ENCODE data around the gene TRIO. TPM values are rescaled to one million over a fixed set of nuclear protein-coding genes. Genes with fewer than 3 reads are reported as not detected.

Gene TRIO
- total and polyA plus RNA-seq, 10 of the 15 experiments (the other 5 are each of a cell fraction or from before 2014, with no cell fraction given), result 5.1 to 96.4 (median 44.6) TPM

- Histone ChIP-seq H3K9ac (ENCODE audit: control insufficient read depth, insufficient read depth, low read length) (no peak overlapping the region), H3K79me2 (ENCODE audit: control insufficient read depth, insufficient read depth, low read length) (peaks cover 98% of the 10 kb centered on the region), H3K9me3 (replicated peaks; ENCODE audit: control insufficient read depth, insufficient read depth, low read length) (no peaks in the 10 kb centered on the region; the same call in 1 of the 3 replicates), H3K27ac (ENCODE audit: control insufficient read depth, insufficient read depth) (no peak overlapping the region; the same call in none of the 2 replicates), H4K20me1 (ENCODE audit: control insufficient read depth, insufficient read depth) (no peaks in the 10 kb centered on the region), H3K27me3 (replicated peaks in 1 of 2; ENCODE audit: control insufficient read depth in 2 of 2, insufficient read depth in 2 of 2, low read length in 1 of 2) (no peaks in the 10 kb centered on the region), H2AFZ (ENCODE audit: control insufficient read depth, low read depth, low read length) (no peak overlapping the region), H3K4me1 (ENCODE audit: control insufficient read depth, insufficient read depth, low read length) (peaks cover 60% of the 10 kb centered on the region), H3K4me2 (ENCODE audit: control insufficient read depth, insufficient read depth) (peak overlapping the region; percentile 95), H3K36me3 (ENCODE audit: control insufficient read depth in 2 of 2, insufficient read depth in 2 of 2, low read length in 1 of 2) (no peaks in the 10 kb centered on the region), H3K4me3 (no peak overlapping the region)
- BruUV-seq (replicated peaks), result no TSS peak
- DNase-seq (ENCODE audit: low read depth, low spot score) (no peak), FAIRE-seq (no peak), ATAC-seq (no peak)
- no peak for TF ChIP-seq IRF3 (IDR thresholded peaks at IDR 0.05)
- TF ChIP-seq MTA3 (IDR thresholded peaks at IDR 0.05; ENCODE audit: borderline replicate concordance, low read length), result no peak
- no peak for TF ChIP-seq ELK1 (IDR thresholded peaks at IDR 0.05; ENCODE audit: low read depth, low read length)
- no peak for TF ChIP-seq SREBF2 (IDR thresholded peaks at IDR 0.05; ENCODE audit: low read length)
- no peak for TF ChIP-seq CHD4 (IDR thresholded peaks at IDR 0.05)
- no peak for TF ChIP-seq KDM1A (IDR thresholded peaks at IDR 0.05; ENCODE audit: borderline replicate concordance)
- TF ChIP-seq POLR2AphosphoS2 (IDR thresholded peaks at IDR 0.05; ENCODE audit: low read depth, low read length), result no peak
- no peak for TF ChIP-seq SUZ12 (IDR thresholded peaks at IDR 0.05; ENCODE audit: unreplicated experiment)
- ChIA-PET SMC1A (ENCODE audit: uncharacterized antibody, unreplicated experiment) (interaction anchor here (0.7 to 18.3 kb wide), 13 partner anchors 10 to 129 kb away, joined by 3 to 430 read pairs (median 7); no protein-coding TSS in a partner anchor), RAD21 (ENCODE audit: unreplicated experiment) (interaction anchor here (0.7 to 17.7 kb wide), 9 partner anchors 12 to 511 kb away, joined by 3 to 373 read pairs (median 6); partner anchors contain the start of gene TRIO), CTCF (interaction anchor here (0.8 to 6.7 kb wide), 6 partner anchors 9 to 114 kb away, joined by 3 to 70 read pairs (median 11); no protein-coding TSS in a partner anchor), POLR2A (interaction anchor here (0.8 to 22.7 kb wide), 7 partner anchors 9 to 108 kb away, joined by 4 to 347 read pairs (median 23); partner anchors contain the start of gene TRIO)
- in situ Hi-C loops (cut with MboI), result loop anchor here (25.0 kb wide), 1 partner anchor 505 kb away; the partner anchor contains the start of gene OTULIN
- intact Hi-C loops (cut with micrococcal nuclease; ENCODE audit: unreplicated experiment), result loop anchor here (2.0 kb wide), 1 partner anchor 15 kb away; no protein-coding TSS in a partner anchor
- WGBS (ENCODE audit: insufficient coverage, insufficient replicate concordance, low lambda C conversion rate, missing lambda C conversion rate), result 81% methylated on average over 3 of the region's 3 CpGs
Measured at GRCh38 chr5:14157493-14157782, 14.3 kb downstream of the TRIO start.
